GM21619 (cell line): ENCODE measurements around the gene ALPK3.

ENCODE experiments used
- ATAC-seq: cut with Tn5 transposase; IDR thresholded peaks from one replicate; pipeline ENCODE4 v1.9.1; 2021; ENCODE audit not compliant: unreplicated experiment

Gene ALPK3

GRCh38 chr15:84797212-84797611, 19.9 kb upstream of the ALPK3 start:
- no peak for ATAC-seq

- ATAC-seq = no peak
Observed at GRCh38 chr15:84797801-84798200, 19.4 kb upstream of the ALPK3 start.

- ATAC-seq = no peak
Observed at GRCh38 chr15:84798436-84798946, 18.7 kb upstream of the ALPK3 start.

- ATAC-seq = no peak
Observed at GRCh38 chr15:84799511-84800187, 17.5 kb upstream of the ALPK3 start.

- no peak for ATAC-seq
Observed at GRCh38 chr15:84800365-84800806, 16.8 kb upstream of the ALPK3 start.

- no peak for ATAC-seq
Observed at GRCh38 chr15:84804005-84804900, 12.9 kb upstream of the ALPK3 start.

GRCh38 chr15:84805221-84805620, 11.9 kb upstream of the ALPK3 start:
- no peak for ATAC-seq

GRCh38 chr15:84807228-84807627, 9.9 kb upstream of the ALPK3 start:
- no peak for ATAC-seq

- no peak for ATAC-seq
Observed at GRCh38 chr15:84810073-84810840, 6.9 kb upstream of the ALPK3 start.

GRCh38 chr15:84811151-84811550, 6.0 kb upstream of the ALPK3 start:
- ATAC-seq = no peak

- ATAC-seq = no peak
Observed at GRCh38 chr15:84811828-84812227, 5.3 kb upstream of the ALPK3 start.

- ATAC-seq = no peak
Observed at GRCh38 chr15:84812842-84813241, 4.3 kb upstream of the ALPK3 start.

- ATAC-seq = no peak
Observed at GRCh38 chr15:84813435-84813834, 3.7 kb upstream of the ALPK3 start.

- ATAC-seq = no peak
Observed at GRCh38 chr15:84813931-84814330, 3.2 kb upstream of the ALPK3 start.

- ATAC-seq = no peak
Observed at GRCh38 chr15:84814916-84815315, 2.2 kb upstream of the ALPK3 start.

- no peak for ATAC-seq
Observed at GRCh38 chr15:84817466-84818081, 418 bp downstream of the ALPK3 start.

GRCh38 chr15:84818261-84819131, 1.3 kb downstream of the ALPK3 start:
- ATAC-seq = no peak

GRCh38 chr15:84819291-84819768, 2.2 kb downstream of the ALPK3 start:
- ATAC-seq = no peak

GRCh38 chr15:84819791-84820190, 2.6 kb downstream of the ALPK3 start:
- no peak for ATAC-seq
